SK-N-SH (cell line): Measurements from ENCODE around the gene PHYKPL. TPM values are rescaled to one million over a fixed set of nuclear protein-coding genes. Genes with fewer than 3 reads are reported as not detected.

ENCODE experiments used
- CTCF ChIA-PET: fragments of 300-600, 350-600 bp; formaldehyde crosslinking; extraction: SDS; loops from one replicate; lab custom pipeline; 2021; lab: Yijun Ruan, JAX
- POLR2A ChIA-PET: fragments of 350-600 bp; sonication (Branson Sonifier 250); formaldehyde crosslinking; extraction: SDS; loops from one replicate; lab custom pipeline; 2020; ENCODE audit warnings: antibody characterized with exemption, inconsistent platforms; lab: Yijun Ruan, JAX
- DNase-seq: peaks from one replicate; pipeline ENCODE4 v3.0.0; 2012
- H2AFZ ChIP-seq: fragments of 200-600 bp; sonication (generic); 2 replicates; pipeline ENCODE4 v1.8.1; 2016; ENCODE audit warnings: antibody characterized with exemption, mild to moderate bottlenecking, low read depth
- H3F3A ChIP-seq: fragments of 200-600 bp; sonication (generic); replicated peaks from 2 replicates; pipeline ENCODE3; 2016; ENCODE audit warnings: antibody characterized with exemption, mild to moderate bottlenecking; ENCODE audit not compliant: insufficient read depth
- H3K27ac ChIP-seq, 2 experiments: fragments of 200-500 bp in 1 of 2; fragments of 200-600 bp in 1 of 2; sonication (Bioruptor generic) in 1 of 2; sonication (generic), shearing (Covaris generic) in 1 of 2; 2 replicates each; pipeline versions ENCODE4 v1.5.1 to v1.6.1; 2014 to 2016; ENCODE audit warnings: low read depth in 2 of 2, inconsistent platforms in 1 of 2, low read length in 1 of 2, mild to moderate bottlenecking in 1 of 2, mixed read lengths in 1 of 2
- H3K27me3 ChIP-seq: fragments of 200-600 bp; sonication (generic), shearing (Covaris generic); 2 replicates; pipeline ENCODE4 v1.6.1; 2016; ENCODE audit warnings: mixed run types; ENCODE audit not compliant: insufficient read depth
- H3K36me3 ChIP-seq, 2 experiments: fragments of 200-500 bp in 1 of 2; fragments of 200-600 bp in 1 of 2; sonication (Bioruptor generic) in 1 of 2; sonication (generic) in 1 of 2; replicated peaks in 1 of 2; 2 replicates each; pipeline versions ENCODE3 to v1.5.1; 2014 to 2016; ENCODE audit warnings: low read length in 1 of 2, mild to moderate bottlenecking in 1 of 2; ENCODE audit not compliant: insufficient read depth in 2 of 2, control insufficient read depth in 1 of 2
- H3K4me1 ChIP-seq, 2 experiments: fragments of 200-500 bp in 1 of 2; fragments of 200-600 bp in 1 of 2; sonication (Bioruptor generic) in 1 of 2; sonication (generic), shearing (Covaris generic) in 1 of 2; 2 replicates each; pipeline versions ENCODE4 v1.5.1 to v1.6.1; 2014 to 2016; ENCODE audit warnings: low read depth in 1 of 2, low read length in 1 of 2, mixed run types in 1 of 2; ENCODE audit not compliant: insufficient read depth in 2 of 2, control insufficient read depth in 1 of 2
- H3K4me2 ChIP-seq: fragments of 200-600 bp; sonication (generic), shearing (Covaris generic); 2 replicates; pipeline ENCODE4 v1.6.1; 2017; ENCODE audit warnings: mixed run types
- H3K4me3 ChIP-seq, 2 experiments: fragments of 200-500 bp in 1 of 2; fragments of 200-600 bp in 1 of 2; sonication (Bioruptor generic) in 1 of 2; sonication (generic), shearing (Covaris generic) in 1 of 2; 2 replicates each; pipeline versions ENCODE4 v1.5.1 to v1.8.1; 2014 to 2016; ENCODE audit warnings: low read depth in 2 of 2, inconsistent platforms in 1 of 2, low read length in 1 of 2, mild to moderate bottlenecking in 1 of 2, mixed read lengths in 1 of 2, moderate library complexity in 1 of 2
- H3K79me2 ChIP-seq: fragments of 200-600 bp; sonication (generic); 2 replicates; pipeline ENCODE4 v1.8.1; 2017; ENCODE audit warnings: mild to moderate bottlenecking; ENCODE audit not compliant: insufficient read depth
- H3K9ac ChIP-seq: fragments of 200-600 bp; sonication (generic); 2 replicates; pipeline ENCODE4 v1.6.1; 2017; ENCODE audit warnings: mixed run types
- H3K9me2 ChIP-seq: fragments of 200-600 bp; sonication (generic); 2 replicates; pipeline ENCODE4 v1.6.1; 2017; ENCODE audit warnings: mixed run types
- H3K9me3 ChIP-seq: fragments of 200-600 bp; sonication (generic); 2 replicates; pipeline ENCODE4 v1.6.1; 2017; ENCODE audit warnings: mixed run types, mild to moderate bottlenecking, moderate library complexity
- H4K20me1 ChIP-seq: fragments of 200-600 bp; sonication (generic); 2 replicates; pipeline ENCODE4 v1.6.1; 2017; ENCODE audit warnings: mild to moderate bottlenecking, mixed run types; ENCODE audit not compliant: insufficient read depth
- CHD2 ChIP-seq: fragments of 150-350 bp; IDR thresholded peaks from 2 replicates; pipeline ENCODE4 v1.6.1; 2018; ENCODE audit warnings: low read length; ENCODE audit not compliant: partially characterized antibody
- EP300 ChIP-seq, 2 experiments: IDR thresholded peaks; 2 replicates each; pipeline versions ENCODE4 v1.4.0 to v1.6.1; 2012; ENCODE audit warnings: borderline replicate concordance in 1 of 2, low read depth in 1 of 2, low read length in 1 of 2
- EZH2phosphoT487 ChIP-seq: fragments of 200-600 bp; sonication (generic); IDR thresholded peaks from 2 replicates; pipeline ENCODE4 v1.6.1; 2017; ENCODE audit warnings: low read depth, mixed run types, mild to moderate bottlenecking, antibody characterized with exemption, moderate library complexity, borderline replicate concordance
- FOXM1 ChIP-seq: IDR thresholded peaks from 2 replicates; pipeline ENCODE4 v1.4.0; 2012; ENCODE audit warnings: low read depth, mild to moderate bottlenecking
- GABPA ChIP-seq: IDR thresholded peaks from 2 replicates; pipeline ENCODE4 v1.4.0; 2012; ENCODE audit warnings: low read depth, mild to moderate bottlenecking
- GATA2 ChIP-seq: sonication (generic); formaldehyde crosslinking; IDR thresholded peaks from 2 replicates; pipeline ENCODE4 v1.5.0; 2020; ENCODE audit warnings: mild to moderate bottlenecking, missing genetic modification reagents
- MEF2A ChIP-seq: IDR thresholded peaks from 2 replicates; pipeline ENCODE4 v1.4.0; 2012; ENCODE audit warnings: low read depth, borderline replicate concordance
- NRF1 ChIP-seq: IDR thresholded peaks from 2 replicates; pipeline ENCODE4 v1.6.1; 2012; ENCODE audit warnings: low read depth, mild to moderate bottlenecking, low read length
- RCOR1 ChIP-seq: fragments of 150-350 bp; IDR thresholded peaks from 2 replicates; pipeline ENCODE4 v1.6.1; 2017; ENCODE audit warnings: antibody characterized with exemption, low read length
- RFX5 ChIP-seq: IDR thresholded peaks from 2 replicates; pipeline ENCODE4 v1.6.1; 2012; ENCODE audit warnings: mild to moderate bottlenecking, improper control_type of control experiment, low read length
- SMC3 ChIP-seq: IDR thresholded peaks from 2 replicates; pipeline ENCODE4 v1.6.1; 2012; ENCODE audit warnings: low read depth, low read length, improper control_type of control experiment
- TCF12 ChIP-seq: IDR thresholded peaks from 2 replicates; pipeline ENCODE4 v1.4.0; 2012
- TEAD4 ChIP-seq: IDR thresholded peaks from 2 replicates; pipeline ENCODE4 v1.4.0; 2012; ENCODE audit warnings: mild to moderate bottlenecking, borderline replicate concordance; ENCODE audit not compliant: insufficient read depth
- WGBS: methylation state at CpG from one replicate; pipeline ENCODE4 v1.1.6; 2017; ENCODE audit warnings: low lambda C conversion rate; 5-methylcytosine and 5-hydroxymethylcytosine counted together
- polyA plus RNA-seq, 3 experiments: library from polyadenylated mRNA; depleted of rRNA; stranded (reverse); fragments of >200 nt; gene quantifications; 2 replicates each; pipeline ENCODE4 v1.2.3, GENCODE V29; 2012
- TF ChIP-seq, protein P1 (sequence below): IDR thresholded peaks from 2 replicates; pipeline ENCODE4 v1.4.0; 2012; ENCODE audit warnings: low read depth, borderline replicate concordance
- TF ChIP-seq, protein P2 (sequence below): IDR thresholded peaks from 2 replicates; pipeline ENCODE4 v1.4.0; 2012; ENCODE audit warnings: low read depth, borderline replicate concordance
- TF ChIP-seq, protein P3 (sequence below): IDR thresholded peaks from 2 replicates; pipeline ENCODE4 v1.6.1; 2012; ENCODE audit warnings: mild to moderate bottlenecking, low read depth, low read length, moderate library complexity
- TF ChIP-seq, protein P4 (sequence below): fragments of 200-600 bp; sonication (generic); IDR thresholded peaks from 2 replicates; pipeline ENCODE4 v1.6.1; 2017; ENCODE audit warnings: antibody characterized with exemption, mild to moderate bottlenecking, moderate library complexity
- TF ChIP-seq, protein P5 (sequence below): fragments of 150-350 bp; IDR thresholded peaks from 2 replicates; pipeline ENCODE4 v1.6.1; 2016; ENCODE audit warnings: mild to moderate bottlenecking, low read depth, low read length

Gene PHYKPL
- polyA plus RNA-seq, 1 of the 3 experiments (the other 2 are of a cell fraction), result 46.8 TPM

DNA sequence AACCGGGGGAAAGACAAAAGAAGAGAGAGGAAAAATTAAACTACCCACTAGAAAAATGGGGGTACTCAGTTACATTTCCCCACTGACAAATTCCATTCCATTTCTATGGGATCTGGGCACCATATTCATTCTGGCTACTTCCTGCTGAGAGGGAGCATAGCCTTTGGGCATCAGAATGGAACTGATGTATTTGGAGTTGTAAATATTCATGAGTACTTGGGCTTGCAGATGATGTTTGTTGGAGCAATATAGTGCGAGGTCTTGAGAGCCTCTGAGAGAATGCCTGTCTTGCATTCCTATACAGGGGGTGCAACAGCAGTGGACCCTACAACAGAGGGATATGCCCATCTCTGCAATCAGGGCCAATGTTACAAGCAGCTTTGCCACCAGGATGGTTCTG lies 62.1 kb downstream of the PHYKPL start:
- POLR2A ChIA-PET, result no interaction called here
- Histone ChIP-seq H3K4me3 (no peak overlapping the region), H3K79me2 (no peaks in the 10 kb centered on the region), H3K36me3 (no peaks in the 10 kb centered on the region), H3K9me3 (no peaks in the 10 kb centered on the region), H3K4me2 (no peak overlapping the region), H3K9ac (no peak overlapping the region), H3F3A (no peaks in the 10 kb centered on the region), H3K4me1 (no peaks in the 10 kb centered on the region), H3K27me3 (no peaks in the 10 kb centered on the region), H3K27ac (no peak overlapping the region), H3K9me2 (no peaks in the 10 kb centered on the region), H4K20me1 (no peaks in the 10 kb centered on the region), H2AFZ (no peak overlapping the region)
- TF ChIP-seq RCOR1, result no peak
- TF ChIP-seq TCF12, result no peak
- TF ChIP-seq EP300 (IDR thresholded peaks at IDR 0.05; ENCODE audit: borderline replicate concordance in 1 of 2, low read depth in 1 of 2, low read length in 1 of 2), result no peak
- TF ChIP-seq SMC3, result no peak
- TF ChIP-seq, protein P1, sequence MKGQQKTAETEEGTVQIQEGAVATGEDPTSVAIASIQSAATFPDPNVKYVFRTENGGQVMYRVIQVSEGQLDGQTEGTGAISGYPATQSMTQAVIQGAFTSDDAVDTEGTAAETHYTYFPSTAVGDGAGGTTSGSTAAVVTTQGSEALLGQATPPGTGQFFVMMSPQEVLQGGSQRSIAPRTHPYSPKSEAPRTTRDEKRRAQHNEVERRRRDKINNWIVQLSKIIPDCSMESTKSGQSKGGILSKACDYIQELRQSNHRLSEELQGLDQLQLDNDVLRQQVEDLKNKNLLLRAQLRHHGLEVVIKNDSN, result no peak
- TF ChIP-seq, protein P2, sequence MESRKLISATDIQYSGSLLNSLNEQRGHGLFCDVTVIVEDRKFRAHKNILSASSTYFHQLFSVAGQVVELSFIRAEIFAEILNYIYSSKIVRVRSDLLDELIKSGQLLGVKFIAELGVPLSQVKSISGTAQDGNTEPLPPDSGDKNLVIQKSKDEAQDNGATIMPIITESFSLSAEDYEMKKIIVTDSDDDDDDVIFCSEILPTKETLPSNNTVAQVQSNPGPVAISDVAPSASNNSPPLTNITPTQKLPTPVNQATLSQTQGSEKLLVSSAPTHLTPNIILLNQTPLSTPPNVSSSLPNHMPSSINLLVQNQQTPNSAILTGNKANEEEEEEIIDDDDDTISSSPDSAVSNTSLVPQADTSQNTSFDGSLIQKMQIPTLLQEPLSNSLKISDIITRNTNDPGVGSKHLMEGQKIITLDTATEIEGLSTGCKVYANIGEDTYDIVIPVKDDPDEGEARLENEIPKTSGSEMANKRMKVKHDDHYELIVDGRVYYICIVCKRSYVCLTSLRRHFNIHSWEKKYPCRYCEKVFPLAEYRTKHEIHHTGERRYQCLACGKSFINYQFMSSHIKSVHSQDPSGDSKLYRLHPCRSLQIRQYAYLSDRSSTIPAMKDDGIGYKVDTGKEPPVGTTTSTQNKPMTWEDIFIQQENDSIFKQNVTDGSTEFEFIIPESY, result no peak
- TF ChIP-seq, protein P3, sequence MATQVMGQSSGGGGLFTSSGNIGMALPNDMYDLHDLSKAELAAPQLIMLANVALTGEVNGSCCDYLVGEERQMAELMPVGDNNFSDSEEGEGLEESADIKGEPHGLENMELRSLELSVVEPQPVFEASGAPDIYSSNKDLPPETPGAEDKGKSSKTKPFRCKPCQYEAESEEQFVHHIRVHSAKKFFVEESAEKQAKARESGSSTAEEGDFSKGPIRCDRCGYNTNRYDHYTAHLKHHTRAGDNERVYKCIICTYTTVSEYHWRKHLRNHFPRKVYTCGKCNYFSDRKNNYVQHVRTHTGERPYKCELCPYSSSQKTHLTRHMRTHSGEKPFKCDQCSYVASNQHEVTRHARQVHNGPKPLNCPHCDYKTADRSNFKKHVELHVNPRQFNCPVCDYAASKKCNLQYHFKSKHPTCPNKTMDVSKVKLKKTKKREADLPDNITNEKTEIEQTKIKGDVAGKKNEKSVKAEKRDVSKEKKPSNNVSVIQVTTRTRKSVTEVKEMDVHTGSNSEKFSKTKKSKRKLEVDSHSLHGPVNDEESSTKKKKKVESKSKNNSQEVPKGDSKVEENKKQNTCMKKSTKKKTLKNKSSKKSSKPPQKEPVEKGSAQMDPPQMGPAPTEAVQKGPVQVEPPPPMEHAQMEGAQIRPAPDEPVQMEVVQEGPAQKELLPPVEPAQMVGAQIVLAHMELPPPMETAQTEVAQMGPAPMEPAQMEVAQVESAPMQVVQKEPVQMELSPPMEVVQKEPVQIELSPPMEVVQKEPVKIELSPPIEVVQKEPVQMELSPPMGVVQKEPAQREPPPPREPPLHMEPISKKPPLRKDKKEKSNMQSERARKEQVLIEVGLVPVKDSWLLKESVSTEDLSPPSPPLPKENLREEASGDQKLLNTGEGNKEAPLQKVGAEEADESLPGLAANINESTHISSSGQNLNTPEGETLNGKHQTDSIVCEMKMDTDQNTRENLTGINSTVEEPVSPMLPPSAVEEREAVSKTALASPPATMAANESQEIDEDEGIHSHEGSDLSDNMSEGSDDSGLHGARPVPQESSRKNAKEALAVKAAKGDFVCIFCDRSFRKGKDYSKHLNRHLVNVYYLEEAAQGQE, result no peak
- TF ChIP-seq GATA2, result no peak
- TF ChIP-seq NRF1, result no peak
- no peak for TF ChIP-seq CHD2
- TF ChIP-seq FOXM1, result no peak
- TF ChIP-seq, protein P4, sequence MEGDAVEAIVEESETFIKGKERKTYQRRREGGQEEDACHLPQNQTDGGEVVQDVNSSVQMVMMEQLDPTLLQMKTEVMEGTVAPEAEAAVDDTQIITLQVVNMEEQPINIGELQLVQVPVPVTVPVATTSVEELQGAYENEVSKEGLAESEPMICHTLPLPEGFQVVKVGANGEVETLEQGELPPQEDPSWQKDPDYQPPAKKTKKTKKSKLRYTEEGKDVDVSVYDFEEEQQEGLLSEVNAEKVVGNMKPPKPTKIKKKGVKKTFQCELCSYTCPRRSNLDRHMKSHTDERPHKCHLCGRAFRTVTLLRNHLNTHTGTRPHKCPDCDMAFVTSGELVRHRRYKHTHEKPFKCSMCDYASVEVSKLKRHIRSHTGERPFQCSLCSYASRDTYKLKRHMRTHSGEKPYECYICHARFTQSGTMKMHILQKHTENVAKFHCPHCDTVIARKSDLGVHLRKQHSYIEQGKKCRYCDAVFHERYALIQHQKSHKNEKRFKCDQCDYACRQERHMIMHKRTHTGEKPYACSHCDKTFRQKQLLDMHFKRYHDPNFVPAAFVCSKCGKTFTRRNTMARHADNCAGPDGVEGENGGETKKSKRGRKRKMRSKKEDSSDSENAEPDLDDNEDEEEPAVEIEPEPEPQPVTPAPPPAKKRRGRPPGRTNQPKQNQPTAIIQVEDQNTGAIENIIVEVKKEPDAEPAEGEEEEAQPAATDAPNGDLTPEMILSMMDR, result no peak
- TF ChIP-seq, protein P5, sequence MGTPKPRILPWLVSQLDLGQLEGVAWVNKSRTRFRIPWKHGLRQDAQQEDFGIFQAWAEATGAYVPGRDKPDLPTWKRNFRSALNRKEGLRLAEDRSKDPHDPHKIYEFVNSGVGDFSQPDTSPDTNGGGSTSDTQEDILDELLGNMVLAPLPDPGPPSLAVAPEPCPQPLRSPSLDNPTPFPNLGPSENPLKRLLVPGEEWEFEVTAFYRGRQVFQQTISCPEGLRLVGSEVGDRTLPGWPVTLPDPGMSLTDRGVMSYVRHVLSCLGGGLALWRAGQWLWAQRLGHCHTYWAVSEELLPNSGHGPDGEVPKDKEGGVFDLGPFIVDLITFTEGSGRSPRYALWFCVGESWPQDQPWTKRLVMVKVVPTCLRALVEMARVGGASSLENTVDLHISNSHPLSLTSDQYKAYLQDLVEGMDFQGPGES, result no peak
- TF ChIP-seq RFX5, result no peak
- no peak for TF ChIP-seq MEF2A
- no peak for TF ChIP-seq GABPA
- TF ChIP-seq TEAD4, result no peak
- no peak for TF ChIP-seq EZH2phosphoT487
- CTCF ChIA-PET, result interaction anchor here (1.1 kb wide), 1 partner anchor 95 kb away, joined by 4 read pairs; no protein-coding TSS in a partner anchor
- 61% methylated on average over 2 of the region's 2 CpGs for WGBS
- no peak for DNase-seq
